Liver (tissue), 9 donors: ENCODE measurements around the gene COL23A1. TPM values are rescaled to one million over a fixed set of nuclear protein-coding genes. Genes with fewer than 3 reads are reported as not detected.

ENCODE experiments used
- DNase-seq: peaks from one replicate; pipeline ENCODE4 v3.0.0-alpha.2; 2017; ENCODE audit warnings: low spot score
- H3K27ac ChIP-seq, 2 donors: one replicate each; pipeline ENCODE4 v1.7.0; 2013; ENCODE audit warnings: inconsistent platforms in 2 of 2, low read length in 2 of 2, control low read depth in 1 of 2, low read depth in 1 of 2, mild to moderate bottlenecking in 1 of 2
- H3K27me3 ChIP-seq, 4 donors: one replicate each; pipeline versions ENCODE4 v1.6.1 to v1.7.0; 2013; ENCODE audit warnings: low read length in 3 of 4, inconsistent platforms in 1 of 4, mild to moderate bottlenecking in 1 of 4, moderate library complexity in 1 of 4; ENCODE audit not compliant: control insufficient read depth in 4 of 4, insufficient read depth in 4 of 4
- H3K36me3 ChIP-seq, 4 donors: one replicate each; pipeline versions ENCODE4 v1.6.1 to v1.7.0; 2013; ENCODE audit warnings: low read length in 3 of 4, mild to moderate bottlenecking in 3 of 4, low read depth in 1 of 4, moderate library complexity in 1 of 4; ENCODE audit not compliant: control insufficient read depth in 4 of 4, insufficient read depth in 3 of 4
- H3K4me1 ChIP-seq, 4 donors: one replicate each; pipeline versions ENCODE4 v1.6.1 to v1.7.0; 2013; ENCODE audit warnings: low read length in 3 of 4, mild to moderate bottlenecking in 3 of 4, moderate library complexity in 1 of 4; ENCODE audit not compliant: control insufficient read depth in 4 of 4, insufficient read depth in 4 of 4
- H3K4me3 ChIP-seq, 3 donors: one replicate each; pipeline versions ENCODE4 v1.6.1 to v1.7.0; 2013; ENCODE audit warnings: low read length in 3 of 3, control low read depth in 1 of 3, low read depth in 1 of 3, mild to moderate bottlenecking in 1 of 3
- H3K9ac ChIP-seq, 2 donors: one replicate each; pipeline ENCODE4 v1.7.0; 2013; ENCODE audit warnings: low read length in 2 of 2, mild to moderate bottlenecking in 2 of 2, moderate library complexity in 2 of 2, control low read depth in 1 of 2, low read depth in 1 of 2
- H3K9me3 ChIP-seq, 4 donors: one replicate each; pipeline versions ENCODE4 v1.6.1 to v1.7.0; 2013; ENCODE audit warnings: low read length in 3 of 4; ENCODE audit not compliant: control insufficient read depth in 4 of 4
- EGR1 ChIP-seq, 2 donors: IDR thresholded peaks; 2 replicates each; pipeline ENCODE4 v1.6.1; 2016 to 2018; ENCODE audit warnings: antibody characterized with exemption in 2 of 2, low read depth in 2 of 2
- FOXA1 ChIP-seq: IDR thresholded peaks from 2 replicates; pipeline ENCODE4 v1.6.1; 2016; ENCODE audit warnings: antibody characterized with exemption
- FOXA2 ChIP-seq: IDR thresholded peaks from 2 replicates; pipeline ENCODE4 v1.6.1; 2016; ENCODE audit warnings: antibody characterized with exemption
- GABPA ChIP-seq, 2 donors: IDR thresholded peaks in 1 of 2; conservative IDR thresholded peaks in 1 of 2; 2 replicates each; pipeline ENCODE4 v1.6.1; 2016; ENCODE audit warnings: antibody characterized with exemption in 2 of 2, mild to moderate bottlenecking in 1 of 2, moderate library complexity in 1 of 2
- HNF4A ChIP-seq, 2 donors: conservative IDR thresholded peaks; 2 replicates each; pipeline ENCODE4 v1.6.1; 2016; ENCODE audit warnings: antibody characterized with exemption in 2 of 2, mild to moderate bottlenecking in 2 of 2
- HNF4G ChIP-seq: IDR thresholded peaks from 2 replicates; pipeline ENCODE4 v1.6.1; 2016; ENCODE audit warnings: antibody characterized with exemption
- JUND ChIP-seq, 2 donors: IDR thresholded peaks; 2 replicates each; pipeline ENCODE4 v1.6.1; 2016; ENCODE audit warnings: antibody characterized with exemption in 2 of 2
- NR2F2 ChIP-seq: IDR thresholded peaks from 2 replicates; pipeline ENCODE4 v1.6.1; 2016; ENCODE audit warnings: antibody characterized with exemption
- RAD21 ChIP-seq, 2 donors: IDR thresholded peaks; 2 replicates each; pipeline ENCODE4 v1.6.1; 2016; ENCODE audit warnings: antibody characterized with exemption in 2 of 2, mild to moderate bottlenecking in 2 of 2
- RXRA ChIP-seq, 2 donors: IDR thresholded peaks; 2 replicates each; pipeline ENCODE4 v1.6.1; 2017 to 2018; ENCODE audit warnings: antibody characterized with exemption in 2 of 2, mild to moderate bottlenecking in 1 of 2
- SP1 ChIP-seq: IDR thresholded peaks from 2 replicates; pipeline ENCODE4 v1.6.1; 2018; ENCODE audit warnings: antibody characterized with exemption, mild to moderate bottlenecking
- TAF1 ChIP-seq: conservative IDR thresholded peaks from 2 replicates; pipeline ENCODE4 v1.6.1; 2016; ENCODE audit warnings: antibody characterized with exemption, mild to moderate bottlenecking
- YY1 ChIP-seq: IDR thresholded peaks from 2 replicates; pipeline ENCODE4 v1.6.1; 2016; ENCODE audit warnings: antibody characterized with exemption, mild to moderate bottlenecking
- WGBS: extraction: QIAGEN DNeasy Blood & Tissue Kit; methylation state at CpG from one replicate; pipeline ENCODE4 v1.1.7; 2013; 5-methylcytosine and 5-hydroxymethylcytosine counted together
- polyA plus RNA-seq, 2 donors: library from polyadenylated mRNA; stranded (reverse) in 1 of 2; unstranded in 1 of 2; fragments of 200-250 nt in 1 of 2; fragments of >200 nt in 1 of 2; fragmentation: Nextera tagmentation in 1 of 2; extraction: Ambion mirVana in 1 of 2; gene quantifications; one replicate each; pipeline versions ENCODE4 v1.2.1 to v1.2.3, GENCODE V29; 2013 to 2015
- total RNA-seq, 2 donors: library from RNA; depleted of rRNA; stranded (reverse); fragments of >200 nt; gene quantifications; one replicate each; pipeline ENCODE4 v1.2.3, GENCODE V29; 2014
- TF ChIP-seq, protein P1 (sequence below): IDR thresholded peaks from 2 replicates; pipeline ENCODE4 v1.6.1; 2016; ENCODE audit warnings: antibody characterized with exemption
- TF ChIP-seq, protein P2 (sequence below): IDR thresholded peaks from 2 replicates; pipeline ENCODE4 v1.6.1; 2016; ENCODE audit warnings: antibody characterized with exemption
- TF ChIP-seq, protein P3 (sequence below): fragments of 150-350 bp; IDR thresholded peaks from 2 replicates; pipeline ENCODE4 v1.5.1; 2017; ENCODE audit warnings: improper control_type of control experiment, low read depth, low read length; ENCODE audit not compliant: missing input control
- TF ChIP-seq, protein P4 (sequence below): IDR thresholded peaks from 2 replicates; pipeline ENCODE4 v1.6.1; 2016; ENCODE audit warnings: antibody characterized with exemption
- TF ChIP-seq, protein P5 (sequence below): IDR thresholded peaks from 2 replicates; pipeline ENCODE4 v1.6.1; 2016; ENCODE audit warnings: antibody characterized with exemption, mild to moderate bottlenecking
- donor health status: healthy.
- donor health status: healthy.
- donor health status: healthy.
- donor health status: healthy.
- donor health status: healthy.

Gene COL23A1
- total and polyA plus RNA-seq, 4 donors, result 0.08 to 1.4 (median 0.27) TPM

DNA sequence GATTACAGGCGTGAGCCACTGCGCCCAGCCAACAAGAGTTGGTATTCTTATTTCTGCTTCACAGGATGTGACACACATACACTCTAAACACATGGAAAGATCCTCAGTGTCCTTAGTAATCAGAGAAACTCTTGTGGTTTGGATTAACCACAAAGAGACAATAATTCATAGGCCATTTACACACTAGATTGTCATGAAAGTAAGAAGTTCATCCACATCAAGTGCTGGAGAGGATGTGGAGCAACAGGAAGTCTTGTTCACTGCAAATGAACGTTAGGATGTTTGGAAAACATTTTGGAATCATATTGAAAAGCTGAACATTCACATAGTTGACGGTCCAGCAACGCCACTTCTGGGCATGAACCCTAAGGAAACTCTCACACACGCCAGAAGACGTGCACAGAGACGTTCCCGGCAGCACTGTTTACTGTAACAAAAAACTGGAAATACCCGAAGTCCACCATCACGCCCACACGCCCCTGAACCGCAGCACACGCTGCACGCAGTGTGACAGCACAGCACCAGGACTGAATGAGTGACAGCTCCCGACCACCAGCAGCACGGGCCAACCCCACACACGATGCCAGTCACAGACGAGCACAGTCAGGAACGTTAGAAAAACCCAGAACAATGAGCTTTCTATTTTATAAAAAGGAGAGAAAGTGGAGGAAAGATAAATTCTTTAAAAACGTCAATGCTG, 87.6 kb downstream of the COL23A1 start:
- Histone ChIP-seq H3K4me3 (no peak overlapping the region), H3K9me3 (no peaks in the 10 kb centered on the region), H3K36me3 (no peaks in the 10 kb centered on the region), H3K27ac (no peak overlapping the region), H3K27me3 (no peaks in the 10 kb centered on the region), H3K4me1 (no peaks in the 10 kb centered on the region), H3K9ac (no peak overlapping the region)
- no peak for DNase-seq
- 89% methylated on average over 21 of the region's 21 CpGs for WGBS
- no peak for TF ChIP-seq RXRA (IDR thresholded peaks at IDR 0.05)
- TF ChIP-seq, protein P1, sequence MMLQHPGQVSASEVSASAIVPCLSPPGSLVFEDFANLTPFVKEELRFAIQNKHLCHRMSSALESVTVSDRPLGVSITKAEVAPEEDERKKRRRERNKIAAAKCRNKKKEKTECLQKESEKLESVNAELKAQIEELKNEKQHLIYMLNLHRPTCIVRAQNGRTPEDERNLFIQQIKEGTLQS, result no peak
- no peak for TF ChIP-seq SP1
- TF ChIP-seq RAD21 (IDR thresholded peaks at IDR 0.05), result no peak
- no peak for TF ChIP-seq EGR1 (IDR thresholded peaks at IDR 0.05; ENCODE audit: low read depth in 2 of 2)
- no peak for TF ChIP-seq GABPA (IDR thresholded peaks at IDR 0.05 in 1 of 2, conservative IDR thresholded peaks at IDR 0.05 in 1 of 2)
- TF ChIP-seq JUND (IDR thresholded peaks at IDR 0.05), result no peak
- TF ChIP-seq FOXA1, result no peak
- no peak for TF ChIP-seq NR2F2
- no peak for TF ChIP-seq FOXA2
- TF ChIP-seq, protein P2, sequence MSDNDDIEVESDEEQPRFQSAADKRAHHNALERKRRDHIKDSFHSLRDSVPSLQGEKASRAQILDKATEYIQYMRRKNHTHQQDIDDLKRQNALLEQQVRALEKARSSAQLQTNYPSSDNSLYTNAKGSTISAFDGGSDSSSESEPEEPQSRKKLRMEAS, result no peak
- TF ChIP-seq, protein P3, sequence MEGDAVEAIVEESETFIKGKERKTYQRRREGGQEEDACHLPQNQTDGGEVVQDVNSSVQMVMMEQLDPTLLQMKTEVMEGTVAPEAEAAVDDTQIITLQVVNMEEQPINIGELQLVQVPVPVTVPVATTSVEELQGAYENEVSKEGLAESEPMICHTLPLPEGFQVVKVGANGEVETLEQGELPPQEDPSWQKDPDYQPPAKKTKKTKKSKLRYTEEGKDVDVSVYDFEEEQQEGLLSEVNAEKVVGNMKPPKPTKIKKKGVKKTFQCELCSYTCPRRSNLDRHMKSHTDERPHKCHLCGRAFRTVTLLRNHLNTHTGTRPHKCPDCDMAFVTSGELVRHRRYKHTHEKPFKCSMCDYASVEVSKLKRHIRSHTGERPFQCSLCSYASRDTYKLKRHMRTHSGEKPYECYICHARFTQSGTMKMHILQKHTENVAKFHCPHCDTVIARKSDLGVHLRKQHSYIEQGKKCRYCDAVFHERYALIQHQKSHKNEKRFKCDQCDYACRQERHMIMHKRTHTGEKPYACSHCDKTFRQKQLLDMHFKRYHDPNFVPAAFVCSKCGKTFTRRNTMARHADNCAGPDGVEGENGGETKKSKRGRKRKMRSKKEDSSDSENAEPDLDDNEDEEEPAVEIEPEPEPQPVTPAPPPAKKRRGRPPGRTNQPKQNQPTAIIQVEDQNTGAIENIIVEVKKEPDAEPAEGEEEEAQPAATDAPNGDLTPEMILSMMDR, result no peak
- TF ChIP-seq, protein P4, sequence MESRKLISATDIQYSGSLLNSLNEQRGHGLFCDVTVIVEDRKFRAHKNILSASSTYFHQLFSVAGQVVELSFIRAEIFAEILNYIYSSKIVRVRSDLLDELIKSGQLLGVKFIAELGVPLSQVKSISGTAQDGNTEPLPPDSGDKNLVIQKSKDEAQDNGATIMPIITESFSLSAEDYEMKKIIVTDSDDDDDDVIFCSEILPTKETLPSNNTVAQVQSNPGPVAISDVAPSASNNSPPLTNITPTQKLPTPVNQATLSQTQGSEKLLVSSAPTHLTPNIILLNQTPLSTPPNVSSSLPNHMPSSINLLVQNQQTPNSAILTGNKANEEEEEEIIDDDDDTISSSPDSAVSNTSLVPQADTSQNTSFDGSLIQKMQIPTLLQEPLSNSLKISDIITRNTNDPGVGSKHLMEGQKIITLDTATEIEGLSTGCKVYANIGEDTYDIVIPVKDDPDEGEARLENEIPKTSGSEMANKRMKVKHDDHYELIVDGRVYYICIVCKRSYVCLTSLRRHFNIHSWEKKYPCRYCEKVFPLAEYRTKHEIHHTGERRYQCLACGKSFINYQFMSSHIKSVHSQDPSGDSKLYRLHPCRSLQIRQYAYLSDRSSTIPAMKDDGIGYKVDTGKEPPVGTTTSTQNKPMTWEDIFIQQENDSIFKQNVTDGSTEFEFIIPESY, result no peak
- TF ChIP-seq TAF1, result no peak
- TF ChIP-seq, protein P5, sequence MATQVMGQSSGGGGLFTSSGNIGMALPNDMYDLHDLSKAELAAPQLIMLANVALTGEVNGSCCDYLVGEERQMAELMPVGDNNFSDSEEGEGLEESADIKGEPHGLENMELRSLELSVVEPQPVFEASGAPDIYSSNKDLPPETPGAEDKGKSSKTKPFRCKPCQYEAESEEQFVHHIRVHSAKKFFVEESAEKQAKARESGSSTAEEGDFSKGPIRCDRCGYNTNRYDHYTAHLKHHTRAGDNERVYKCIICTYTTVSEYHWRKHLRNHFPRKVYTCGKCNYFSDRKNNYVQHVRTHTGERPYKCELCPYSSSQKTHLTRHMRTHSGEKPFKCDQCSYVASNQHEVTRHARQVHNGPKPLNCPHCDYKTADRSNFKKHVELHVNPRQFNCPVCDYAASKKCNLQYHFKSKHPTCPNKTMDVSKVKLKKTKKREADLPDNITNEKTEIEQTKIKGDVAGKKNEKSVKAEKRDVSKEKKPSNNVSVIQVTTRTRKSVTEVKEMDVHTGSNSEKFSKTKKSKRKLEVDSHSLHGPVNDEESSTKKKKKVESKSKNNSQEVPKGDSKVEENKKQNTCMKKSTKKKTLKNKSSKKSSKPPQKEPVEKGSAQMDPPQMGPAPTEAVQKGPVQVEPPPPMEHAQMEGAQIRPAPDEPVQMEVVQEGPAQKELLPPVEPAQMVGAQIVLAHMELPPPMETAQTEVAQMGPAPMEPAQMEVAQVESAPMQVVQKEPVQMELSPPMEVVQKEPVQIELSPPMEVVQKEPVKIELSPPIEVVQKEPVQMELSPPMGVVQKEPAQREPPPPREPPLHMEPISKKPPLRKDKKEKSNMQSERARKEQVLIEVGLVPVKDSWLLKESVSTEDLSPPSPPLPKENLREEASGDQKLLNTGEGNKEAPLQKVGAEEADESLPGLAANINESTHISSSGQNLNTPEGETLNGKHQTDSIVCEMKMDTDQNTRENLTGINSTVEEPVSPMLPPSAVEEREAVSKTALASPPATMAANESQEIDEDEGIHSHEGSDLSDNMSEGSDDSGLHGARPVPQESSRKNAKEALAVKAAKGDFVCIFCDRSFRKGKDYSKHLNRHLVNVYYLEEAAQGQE, result no peak
- TF ChIP-seq YY1, result no peak
- no peak for TF ChIP-seq HNF4A (conservative IDR thresholded peaks at IDR 0.05)
- TF ChIP-seq HNF4G, result no peak
